ENCODE data around the gene GSN. TPM values are rescaled to one million over a fixed set of nuclear protein-coding genes. Genes with fewer than 3 reads are reported as not detected.

Gene GSN
- total and polyA plus RNA-seq, 2 donors (not counting 1 experiment from before 2014, with no cell fraction given), result 38.4 to 45.4 TPM

DNA sequence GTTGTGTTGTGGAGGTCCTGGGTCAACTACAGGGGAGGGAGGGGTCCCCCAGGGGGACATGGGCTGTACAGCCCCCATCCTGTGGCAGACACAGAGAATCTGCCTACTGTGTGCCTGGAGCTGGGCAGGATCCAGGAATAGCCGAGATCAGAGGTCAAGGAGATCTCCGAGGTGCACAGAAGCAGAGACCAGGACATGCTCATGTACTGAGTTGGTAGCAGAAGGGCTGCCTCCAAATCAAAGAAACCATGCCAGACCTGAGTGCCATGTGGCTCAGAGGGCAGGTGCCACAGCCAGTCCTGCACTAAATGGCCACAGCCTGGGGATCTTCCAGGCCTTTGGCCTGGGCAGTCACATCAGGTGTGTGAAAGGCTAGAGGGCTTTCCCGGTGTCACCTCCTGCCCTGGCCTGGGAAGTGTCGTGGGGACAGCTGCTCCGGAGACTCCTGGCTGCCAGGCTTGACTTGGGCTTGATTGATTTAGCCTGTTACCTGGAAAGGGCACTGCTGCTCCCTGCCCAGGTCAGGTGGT is 27.8 kb downstream of the GSN start:
- peaks cover 6% of the 10 kb centered on the region for H3K79me2 ChIP-seq (ENCODE audit: control insufficient read depth, insufficient read depth, low read length)
- ChIA-PET POLR2A (no interaction called here), CTCF (interaction anchor here (1.7 to 2.1 kb wide), 2 partner anchors 18 to 24 kb away, joined by 6 to 7 read pairs; no protein-coding TSS in a partner anchor)
- intact Hi-C loops (cut with micrococcal nuclease), result loop anchor here (5.0 kb wide), 1 partner anchor 83 kb away; no protein-coding TSS in a partner anchor
- Mint-ChIP-seq H3K4me3 (no peak overlapping the region), H3K27ac (no peak overlapping the region), H3K9me3 (ENCODE audit: insufficient read depth) (no peaks in the 10 kb centered on the region), H3K4me1 (peaks cover 25% of the 10 kb centered on the region), H3K27me3 (peaks cover 4% of the 10 kb centered on the region)
- H3K4me2 ChIP-seq (replicated peaks; ENCODE audit: low read depth, low read length, poor library complexity, severe bottlenecking), result no peak overlapping the region
- WGBS (ENCODE audit: insufficient coverage), result 85% methylated on average over 5 of the region's 5 CpGs
- H3K4me1 ChIP-seq (ENCODE audit: control insufficient read depth in 2 of 2, insufficient read depth in 2 of 2, low read length in 2 of 2), result peaks cover 20 to 36% of the 10 kb centered on the region in 2 donors
- TF ChIP-seq EZH2 (IDR thresholded peaks at IDR 0.05; ENCODE audit: borderline replicate concordance, insufficient read depth, low read depth, low read length, poor library complexity, severe bottlenecking), result no peak
- TF ChIP-seq, protein P1, sequence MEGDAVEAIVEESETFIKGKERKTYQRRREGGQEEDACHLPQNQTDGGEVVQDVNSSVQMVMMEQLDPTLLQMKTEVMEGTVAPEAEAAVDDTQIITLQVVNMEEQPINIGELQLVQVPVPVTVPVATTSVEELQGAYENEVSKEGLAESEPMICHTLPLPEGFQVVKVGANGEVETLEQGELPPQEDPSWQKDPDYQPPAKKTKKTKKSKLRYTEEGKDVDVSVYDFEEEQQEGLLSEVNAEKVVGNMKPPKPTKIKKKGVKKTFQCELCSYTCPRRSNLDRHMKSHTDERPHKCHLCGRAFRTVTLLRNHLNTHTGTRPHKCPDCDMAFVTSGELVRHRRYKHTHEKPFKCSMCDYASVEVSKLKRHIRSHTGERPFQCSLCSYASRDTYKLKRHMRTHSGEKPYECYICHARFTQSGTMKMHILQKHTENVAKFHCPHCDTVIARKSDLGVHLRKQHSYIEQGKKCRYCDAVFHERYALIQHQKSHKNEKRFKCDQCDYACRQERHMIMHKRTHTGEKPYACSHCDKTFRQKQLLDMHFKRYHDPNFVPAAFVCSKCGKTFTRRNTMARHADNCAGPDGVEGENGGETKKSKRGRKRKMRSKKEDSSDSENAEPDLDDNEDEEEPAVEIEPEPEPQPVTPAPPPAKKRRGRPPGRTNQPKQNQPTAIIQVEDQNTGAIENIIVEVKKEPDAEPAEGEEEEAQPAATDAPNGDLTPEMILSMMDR (IDR thresholded peaks at IDR 0.05), result no peak
- H3K4me3 ChIP-seq (ENCODE audit: control extremely low read depth in 1 of 5, extremely low read depth in 1 of 5, insufficient read depth in 1 of 5, low read depth in 2 of 5, low read length in 4 of 5), result no peak overlapping the region
- DNase-seq, result no peak
- no peak overlapping the region for H3K27ac ChIP-seq (ENCODE audit: low read length in 2 of 2)
- no peak overlapping the region for H3K9ac ChIP-seq (ENCODE audit: low read length)
- H3K9me3 ChIP-seq (ENCODE audit: control extremely low read depth in 1 of 3, control insufficient read depth in 2 of 3, insufficient read depth in 1 of 3, low read length in 2 of 3), result peaks cover 0 to 4% (median 0%) of the 10 kb centered on the region in 3 donors
- H4K20me1 ChIP-seq (ENCODE audit: control insufficient read depth, insufficient read depth, low read length, poor library complexity, severe bottlenecking), result no peaks in the 10 kb centered on the region
- no peak overlapping the region for H2AFZ ChIP-seq (ENCODE audit: insufficient read depth, low read depth, low read length, poor library complexity, severe bottlenecking)
- ATAC-seq (ENCODE audit: low read depth), result no peak
- H3K36me3 ChIP-seq (replicated peaks in 1 of 2; ENCODE audit: control extremely low read depth in 1 of 2, control insufficient read depth in 1 of 2, extremely low read depth in 1 of 2, insufficient read depth in 2 of 2, low read length in 1 of 2), result peaks cover 0 to 5% of the 10 kb centered on the region in 2 experiments
- H3K27me3 ChIP-seq (replicated peaks in 1 of 4; ENCODE audit: control extremely low read depth in 1 of 4, control insufficient read depth in 3 of 4, insufficient read depth in 4 of 4, low read length in 3 of 4), result peaks cover 0 to 2% (median 1%) of the 10 kb centered on the region in 4 experiments
